H9 (cell line): ENCODE results near the gene ENTREP3. TPM values are rescaled to one million over a fixed set of nuclear protein-coding genes. Genes with fewer than 3 reads are reported as not detected.
A peak's percentile ranks its signal among the peaks of the same experiment; 100 is the strongest.

Source experiments
- DNase-seq: peaks from one replicate; pipeline ENCODE4 v3.0.0-alpha.2; 2017
- H2AFZ ChIP-seq: one replicate; pipeline ENCODE4 v1.6.1; 2013; ENCODE audit warnings: mild to moderate bottlenecking, low read length, control low read depth, moderate library complexity
- H2AK5ac ChIP-seq: 2 replicates; pipeline ENCODE4 v1.6.1; 2013; ENCODE audit warnings: low read length, control low read depth, mixed read lengths; ENCODE audit not compliant: insufficient read length
- H2BK120ac ChIP-seq: one replicate; pipeline ENCODE4 v1.6.1; 2013; ENCODE audit warnings: low read depth, mild to moderate bottlenecking, low read length, control low read depth, inconsistent platforms; ENCODE audit not compliant: poor library complexity, severe bottlenecking
- H2BK12ac ChIP-seq: 2 replicates; pipeline ENCODE4 v1.6.1; 2013; ENCODE audit warnings: low read length, control low read depth, mixed read lengths, low read depth; ENCODE audit not compliant: insufficient read length
- H2BK15ac ChIP-seq: 2 replicates; pipeline ENCODE4 v1.6.1; 2013; ENCODE audit warnings: low read depth, low read length, control low read depth
- H2BK20ac ChIP-seq: one replicate; pipeline ENCODE4 v1.6.1; 2013; ENCODE audit warnings: low read depth, mild to moderate bottlenecking, low read length, control low read depth, inconsistent platforms; ENCODE audit not compliant: poor library complexity, severe bottlenecking
- H2BK5ac ChIP-seq: 2 replicates; pipeline ENCODE4 v1.6.1; 2013; ENCODE audit warnings: low read length, control low read depth, mixed read lengths; ENCODE audit not compliant: insufficient read length
- H3K14ac ChIP-seq: 2 replicates; pipeline ENCODE4 v1.6.1; 2013; ENCODE audit warnings: low read length, control low read depth; ENCODE audit not compliant: insufficient read depth
- H3K18ac ChIP-seq: 2 replicates; pipeline ENCODE4 v1.6.1; 2013; ENCODE audit warnings: low read depth, mild to moderate bottlenecking, mixed read lengths, low read length, control low read depth; ENCODE audit not compliant: insufficient read length
- H3K23ac ChIP-seq: 2 replicates; pipeline ENCODE4 v1.6.1; 2013; ENCODE audit warnings: low read length, control low read depth, mixed read lengths, low read depth; ENCODE audit not compliant: insufficient read length
- H3K23me2 ChIP-seq: 2 replicates; pipeline ENCODE4 v1.6.1; 2013; ENCODE audit warnings: low read depth, mild to moderate bottlenecking, mixed read lengths, low read length, control low read depth; ENCODE audit not compliant: insufficient read length, poor library complexity, severe bottlenecking
- H3K27ac ChIP-seq: 2 replicates; pipeline ENCODE4 v1.5.1; 2013; ENCODE audit warnings: low read length, control low read depth, mixed read lengths, low read depth; ENCODE audit not compliant: insufficient read length
- H3K27me3 ChIP-seq: 2 replicates; pipeline ENCODE4 v1.6.1; 2013; ENCODE audit warnings: low read length, control low read depth, inconsistent platforms; ENCODE audit not compliant: insufficient read depth
- H3K4ac ChIP-seq: 2 replicates; pipeline ENCODE4 v1.6.1; 2013; ENCODE audit warnings: low read depth, mild to moderate bottlenecking, control low read depth, inconsistent platforms, low read length, moderate library complexity
- H3K4me1 ChIP-seq: 2 replicates; pipeline ENCODE4 v1.6.1; 2013; ENCODE audit warnings: low read length, control low read depth, inconsistent platforms; ENCODE audit not compliant: insufficient read depth
- H3K4me2 ChIP-seq: 2 replicates; pipeline ENCODE4 v1.6.1; 2013; ENCODE audit warnings: low read length, control low read depth, mixed read lengths; ENCODE audit not compliant: insufficient read length, insufficient read depth
- H3K56ac ChIP-seq: 2 replicates; pipeline ENCODE4 v1.6.1; 2013; ENCODE audit warnings: low read depth, mild to moderate bottlenecking, mixed read lengths, low read length, control low read depth; ENCODE audit not compliant: insufficient read length
- H3K79me1 ChIP-seq: 2 replicates; pipeline ENCODE4 v1.6.1; 2013; ENCODE audit warnings: low read depth, mild to moderate bottlenecking, moderate library complexity, low read length, control low read depth, inconsistent platforms; ENCODE audit not compliant: insufficient read depth, poor library complexity, severe bottlenecking
- H3K79me2 ChIP-seq: 2 replicates; pipeline ENCODE4 v1.6.1; 2013; ENCODE audit warnings: low read length, control low read depth, inconsistent platforms; ENCODE audit not compliant: insufficient read depth
- H3K9ac ChIP-seq: 2 replicates; pipeline ENCODE4 v1.6.1; 2013; ENCODE audit warnings: low read length, control low read depth, mixed read lengths; ENCODE audit not compliant: insufficient read length; ENCODE audit errors: extremely low read depth
- H3K9me3 ChIP-seq: one replicate; pipeline ENCODE4 v1.6.1; 2013; ENCODE audit warnings: low read depth, low read length, inconsistent platforms; ENCODE audit not compliant: control insufficient read depth
- H3T11ph ChIP-seq: one replicate; pipeline ENCODE4 v1.6.1; 2013; ENCODE audit warnings: mild to moderate bottlenecking, low read length, control low read depth, inconsistent platforms
- H4K20me1 ChIP-seq: one replicate; pipeline ENCODE4 v1.6.1; 2013; ENCODE audit not compliant: control insufficient read depth, insufficient read length, insufficient read depth
- H4K5ac ChIP-seq: 2 replicates; pipeline ENCODE4 v1.6.1; 2013; ENCODE audit warnings: low read depth, mild to moderate bottlenecking, mixed read lengths, low read length, control low read depth; ENCODE audit not compliant: insufficient read length
- H4K8ac ChIP-seq: replicated peaks from 2 replicates; pipeline ENCODE4 v1.6.1; 2013; ENCODE audit warnings: low read length, control low read depth, mixed read lengths, low read depth; ENCODE audit not compliant: insufficient read length
- H4K91ac ChIP-seq: 2 replicates; pipeline ENCODE4 v1.6.1; 2013; ENCODE audit warnings: low read depth, mild to moderate bottlenecking, moderate library complexity, mixed read lengths, low read length, control low read depth; ENCODE audit not compliant: insufficient read length
- H3K27ac Mint-ChIP-seq, 3 experiments: 2 replicates in 2 of 3; 3 replicates in 1 of 3; pipeline ENCODE4 v1.8.0; 2020 to 2021; ENCODE audit warnings: mixed read lengths in 3 of 3, mild to moderate bottlenecking in 1 of 3, moderate library complexity in 1 of 3
- H3K27me3 Mint-ChIP-seq: 2 replicates; pipeline ENCODE4 v1.8.0; 2021; ENCODE audit warnings: low read depth, mild to moderate bottlenecking, moderate library complexity, mixed read lengths
- H3K36me3 Mint-ChIP-seq, 3 experiments: 2 replicates in 2 of 3; 3 replicates in 1 of 3; pipeline ENCODE4 v1.8.0; 2020 to 2021; ENCODE audit warnings: low read depth in 3 of 3, mixed read lengths in 3 of 3; ENCODE audit not compliant: insufficient read depth in 1 of 3
- H3K4me1 Mint-ChIP-seq, 2 experiments: 2 replicates each; pipeline ENCODE4 v1.8.0; 2020; ENCODE audit warnings: mixed read lengths in 2 of 2
- H3K4me3 Mint-ChIP-seq, 2 experiments: 2 replicates in 1 of 2; 3 replicates in 1 of 2; pipeline ENCODE4 v1.8.0; 2020 to 2021; ENCODE audit warnings: mild to moderate bottlenecking in 2 of 2, mixed read lengths in 2 of 2, moderate library complexity in 1 of 2
- H3K9me3 Mint-ChIP-seq, 2 experiments: 2 replicates in 1 of 2; 3 replicates in 1 of 2; pipeline ENCODE4 v1.8.0; 2020; ENCODE audit warnings: mild to moderate bottlenecking in 2 of 2, mixed read lengths in 2 of 2, moderate library complexity in 1 of 2
- CTCF ChIP-seq: fragments of 200-600 bp; sonication (generic); conservative IDR thresholded peaks from 3 replicates; pipeline ENCODE4 v1.8.0; 2021; ENCODE audit warnings: antibody characterized with exemption, mild to moderate bottlenecking
- WGBS: extraction: QIAGEN DNeasy Blood & Tissue Kit; methylation state at CpG from one replicate; pipeline ENCODE4 v1.1.7; 2013; ENCODE audit warnings: missing lambda C conversion rate, low lambda C conversion rate, mixed read lengths; ENCODE audit not compliant: insufficient read length; ENCODE audit errors: extremely low coverage; 5-methylcytosine and 5-hydroxymethylcytosine counted together
- total RNA-seq: library from RNA; stranded (reverse); gene quantifications from 2 replicates; pipeline ENCODE4 v1.2.1, GENCODE V29; 2021

The ENTREP3 gene
- total RNA-seq, 1 experiment from 2014 or later = 41.0 TPM

- Histone ChIP-seq H3K23me2 (peaks cover 17% of the 10 kb centered on the region), H2AFZ (peak within 1 kb of the TSS; percentile 46), H4K5ac (no peak within 1 kb of the TSS), H3K4ac (no peak within 1 kb of the TSS), H2BK12ac (no peak within 1 kb of the TSS), H3K14ac (peak within 1 kb of the TSS; percentile 74; the same call in 1 of the 2 replicates), H3K79me2 (peaks cover 11% of the 10 kb centered on the region), H3K9ac (peak within 1 kb of the TSS; percentile 79), H3K27me3 (no peaks in the 10 kb centered on the region), H2BK120ac (no peak within 1 kb of the TSS), H3K4me1 (peaks cover 6% of the 10 kb centered on the region), H3K18ac (peak within 1 kb of the TSS; percentile 85), H4K20me1 (no peaks in the 10 kb centered on the region), H2BK20ac (no peak within 1 kb of the TSS), H2BK15ac (no peak within 1 kb of the TSS), H2BK5ac (no peak within 1 kb of the TSS), H3K9me3 (no peaks in the 10 kb centered on the region), H3K56ac (no peak within 1 kb of the TSS), H2AK5ac (no peak within 1 kb of the TSS), H3K4me2 (peak within 1 kb of the TSS; percentile 85), H3K27ac (peak within 1 kb of the TSS; percentile 29), H4K91ac (no peak within 1 kb of the TSS), H4K8ac (no peak within 1 kb of the TSS), H3T11ph (no peak within 1 kb of the TSS), H3K23ac (no peak within 1 kb of the TSS), H3K79me1 (peaks cover 4% of the 10 kb centered on the region)
- TF ChIP-seq CTCF = no peak
- Mint-ChIP-seq H3K4me1 (peaks cover 19 to 31% of the 10 kb centered on the region in 2 experiments), H3K27ac (peak within 1 kb of the TSS; percentile 96 to 98 (median 96)), H3K4me3 (peak within 1 kb of the TSS; percentile 89 to 96), H3K36me3 (peaks cover 31 to 43% (median 38%) of the 10 kb centered on the region in 3 experiments; a peak in 6 of 7 replicates), H3K27me3 (peaks cover 4% of the 10 kb centered on the region; the same call in 1 of the 2 replicates), H3K9me3 (0 out of 5 replicates have a peak, but pooled peaks cover 0 to 3% of the 10 kb centered on the region in 2 experiments)
- no CpG with 5 or more reads among the region's 61 CpGs for WGBS
- peak; percentile 98 for DNase-seq
These were observed 18.3 kb upstream of the ENTREP3 start, which contains the start of gene CLK2 for GRCh38 chr1:155273343-155274245. TSS of gene CLK2 (minus strand) at chr1:155273504. CDS start at chr1:155270977, 2,527 bp downstream.
